Measurements from ENCODE around the gene DHX34. TPM values are rescaled to one million over a fixed set of nuclear protein-coding genes. Genes with fewer than 3 reads are reported as not detected.

The DHX34 gene
- total and polyA plus RNA-seq, 2 experiments from 2014 or later = 16.1 to 33.7 TPM

GRCh38 chr19:47322058-47322457, 27.1 kb upstream of the DHX34 start:
- TF ChIP-seq, protein P1, sequence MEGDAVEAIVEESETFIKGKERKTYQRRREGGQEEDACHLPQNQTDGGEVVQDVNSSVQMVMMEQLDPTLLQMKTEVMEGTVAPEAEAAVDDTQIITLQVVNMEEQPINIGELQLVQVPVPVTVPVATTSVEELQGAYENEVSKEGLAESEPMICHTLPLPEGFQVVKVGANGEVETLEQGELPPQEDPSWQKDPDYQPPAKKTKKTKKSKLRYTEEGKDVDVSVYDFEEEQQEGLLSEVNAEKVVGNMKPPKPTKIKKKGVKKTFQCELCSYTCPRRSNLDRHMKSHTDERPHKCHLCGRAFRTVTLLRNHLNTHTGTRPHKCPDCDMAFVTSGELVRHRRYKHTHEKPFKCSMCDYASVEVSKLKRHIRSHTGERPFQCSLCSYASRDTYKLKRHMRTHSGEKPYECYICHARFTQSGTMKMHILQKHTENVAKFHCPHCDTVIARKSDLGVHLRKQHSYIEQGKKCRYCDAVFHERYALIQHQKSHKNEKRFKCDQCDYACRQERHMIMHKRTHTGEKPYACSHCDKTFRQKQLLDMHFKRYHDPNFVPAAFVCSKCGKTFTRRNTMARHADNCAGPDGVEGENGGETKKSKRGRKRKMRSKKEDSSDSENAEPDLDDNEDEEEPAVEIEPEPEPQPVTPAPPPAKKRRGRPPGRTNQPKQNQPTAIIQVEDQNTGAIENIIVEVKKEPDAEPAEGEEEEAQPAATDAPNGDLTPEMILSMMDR (IDR thresholded peaks at IDR 0.05; ENCODE audit: low read depth, low read length) = no peak
- peaks cover 3% of the 10 kb centered on the region for H3K4me1 ChIP-seq (ENCODE audit: low read depth)

GRCh38 chr19:47323409-47323808, 25.7 kb upstream of the DHX34 start:
- no peak for DNase-seq (ENCODE audit: low read depth in 1 of 2, low spot score in 1 of 2)
- no peaks in the 10 kb centered on the region for H3K27me3 ChIP-seq
- no peak overlapping the region for H3K4me3 ChIP-seq
- H3K36me3 ChIP-seq = no peaks in the 10 kb centered on the region
- no peak overlapping the region for H3K27ac ChIP-seq
- TF ChIP-seq, protein P1 (IDR thresholded peaks at IDR 0.05; ENCODE audit: low read depth, low read length) = no peak
- H3K9me3 ChIP-seq (ENCODE audit: low read depth) = no peaks in the 10 kb centered on the region
- H3K4me1 ChIP-seq (ENCODE audit: low read depth) = peaks cover 3% of the 10 kb centered on the region

More at GRCh38 chr19:47322058-47322457, 27.1 kb upstream of the DHX34 start:
- H3K36me3 ChIP-seq = no peaks in the 10 kb centered on the region
- no peaks in the 10 kb centered on the region for H3K9me3 ChIP-seq (ENCODE audit: low read depth)
- DNase-seq (ENCODE audit: low read depth in 1 of 2, low spot score in 1 of 2) = no peak
- no peak overlapping the region for H3K27ac ChIP-seq
- no peaks in the 10 kb centered on the region for H3K27me3 ChIP-seq
- no peak overlapping the region for H3K4me3 ChIP-seq

DNA sequence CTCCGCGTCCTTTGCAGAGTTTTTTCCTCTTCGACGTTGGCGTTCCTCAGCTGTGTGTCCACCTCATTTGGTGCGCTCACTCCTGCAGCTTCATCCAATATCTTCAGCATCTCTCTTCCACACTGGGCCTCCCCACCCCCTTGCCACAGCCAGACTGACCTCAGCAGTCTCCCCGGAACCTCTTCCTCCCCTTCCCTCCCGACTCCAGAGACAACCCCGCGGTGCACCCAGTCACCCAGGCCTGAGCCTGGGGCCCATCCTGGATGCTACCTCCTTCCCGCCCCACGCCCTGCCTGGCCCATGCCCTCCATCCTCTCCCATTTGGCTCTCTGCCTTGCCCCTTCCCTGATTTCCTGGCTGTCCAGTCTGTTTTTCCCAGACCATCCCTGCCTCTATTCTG, 25.2 kb upstream of the DHX34 start:
- Histone ChIP-seq H3K4me3 (no peak overlapping the region), H3K27ac (no peak overlapping the region), H3K4me1 (ENCODE audit: low read depth) (peaks cover 3% of the 10 kb centered on the region), H3K36me3 (no peaks in the 10 kb centered on the region), H3K27me3 (no peaks in the 10 kb centered on the region), H3K9me3 (ENCODE audit: low read depth) (no peaks in the 10 kb centered on the region)
- TF ChIP-seq, protein P1 (IDR thresholded peaks at IDR 0.05; ENCODE audit: low read depth, low read length) = no peak
- no peak for DNase-seq (ENCODE audit: low read depth in 1 of 2, low spot score in 1 of 2)

- Histone ChIP-seq H3K4me1 (ENCODE audit: low read depth) (peaks cover 3% of the 10 kb centered on the region), H3K27me3 (no peaks in the 10 kb centered on the region), H3K36me3 (no peaks in the 10 kb centered on the region), H3K4me3 (no peak overlapping the region), H3K9me3 (ENCODE audit: low read depth) (no peaks in the 10 kb centered on the region), H3K27ac (no peak overlapping the region)
- TF ChIP-seq, protein P1 (IDR thresholded peaks at IDR 0.05; ENCODE audit: low read depth, low read length) = no peak
- no peak for DNase-seq (ENCODE audit: low read depth in 1 of 2, low spot score in 1 of 2)
These were observed 24.6 kb upstream of the DHX34 start for GRCh38 chr19:47324502-47324901.

GRCh38 chr19:47330466-47330869, 18.6 kb upstream of the DHX34 start:
- H3K4me1 ChIP-seq (ENCODE audit: low read depth) = peaks cover 3% of the 10 kb centered on the region
- no peak overlapping the region for H3K27ac ChIP-seq
- peak in 1 of 2 donors; percentile 5 for DNase-seq (ENCODE audit: low read depth in 1 of 2, low spot score in 1 of 2)
- H3K4me3 ChIP-seq = no peak overlapping the region
- H3K27me3 ChIP-seq = no peaks in the 10 kb centered on the region
- TF ChIP-seq, protein P1 (IDR thresholded peaks at IDR 0.05; ENCODE audit: low read depth, low read length) = no peak
- H3K36me3 ChIP-seq = no peaks in the 10 kb centered on the region
- H3K9me3 ChIP-seq (ENCODE audit: low read depth) = no peaks in the 10 kb centered on the region

DNA sequence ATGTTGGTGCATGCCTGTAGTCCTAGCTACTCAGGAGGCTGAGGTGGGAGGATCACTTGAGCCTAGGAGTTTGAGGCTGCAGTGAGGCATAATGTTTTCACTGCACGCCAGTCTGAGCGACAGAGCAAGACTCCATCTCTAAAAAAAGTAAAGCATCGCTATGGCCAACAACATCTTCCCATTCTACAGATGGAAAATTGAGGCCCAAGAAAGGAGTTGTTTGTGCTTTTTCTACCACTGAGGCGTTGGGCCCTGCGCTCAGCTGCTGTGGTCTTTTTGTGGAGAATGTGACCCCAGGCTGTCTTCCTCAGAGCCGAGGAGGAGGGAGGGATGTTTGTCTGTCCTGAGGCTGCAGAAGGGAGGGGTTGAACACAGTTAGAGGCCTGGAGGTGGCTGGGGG, 17.6 kb upstream of the DHX34 start:
- H3K27ac ChIP-seq = no peak overlapping the region
- H3K4me3 ChIP-seq = no peak overlapping the region
- no peak for DNase-seq (ENCODE audit: low read depth in 1 of 2, low spot score in 1 of 2)
- H3K4me1 ChIP-seq (ENCODE audit: low read depth) = no peaks in the 10 kb centered on the region
- H3K36me3 ChIP-seq = no peaks in the 10 kb centered on the region
- H3K9me3 ChIP-seq (ENCODE audit: low read depth) = no peaks in the 10 kb centered on the region
- TF ChIP-seq, protein P1 (IDR thresholded peaks at IDR 0.05; ENCODE audit: low read depth, low read length) = no peak
- no peaks in the 10 kb centered on the region for H3K27me3 ChIP-seq

Measured in cardiac muscle cell (in vitro differentiated cells and primary cell).